HL-60/S4 (cell line): ENCODE measurements around the gene VPS39.
"Not testable (repeated sequence)": the region's sequence is repeated elsewhere in the genome, so short reads cannot be mapped to it uniquely, and the experiment has no call there.

Source experiments
- in situ Hi-C: fragments of 300-500 bp; cut with MboI; formaldehyde crosslinking; loops from 2 replicates; pipeline ENCODE4 v1.14.3; 2022; ENCODE audit warnings: low sequenced_read_pairs

VPS39 gene

GRCh38 chr15:42207674-42208579 is at the start of gene VPS39:
Gene VPS39, minus strand, starts transcription at chr15:42208304. Its CDS starts 151 bp downstream, at chr15:42208153.
- in situ Hi-C loops: no loop called here

GRCh38 chr15:42253300-42253699 is 45.2 kb upstream of the VPS39 start:
- in situ Hi-C loops: no loop called here

DNA sequence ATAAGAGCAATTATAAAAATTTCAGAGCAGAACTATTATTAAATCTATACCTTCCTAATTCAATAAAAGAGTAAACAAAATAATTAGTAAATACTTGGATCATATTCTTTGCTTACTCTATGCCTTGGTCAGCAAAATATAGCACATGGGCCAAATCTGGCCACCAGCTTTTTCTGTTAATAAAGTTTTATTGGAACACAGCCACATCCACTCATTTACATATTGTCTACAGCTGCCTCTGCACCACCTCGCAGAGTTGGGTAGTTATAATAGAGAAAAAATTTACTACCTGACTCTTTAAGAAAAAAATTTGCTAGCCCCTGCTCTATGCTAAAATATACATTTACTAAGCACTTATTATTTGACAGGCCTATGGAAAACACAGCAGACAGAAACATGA is 32.7 kb upstream of the VPS39 start:
- in situ Hi-C loops: no loop called here

DNA sequence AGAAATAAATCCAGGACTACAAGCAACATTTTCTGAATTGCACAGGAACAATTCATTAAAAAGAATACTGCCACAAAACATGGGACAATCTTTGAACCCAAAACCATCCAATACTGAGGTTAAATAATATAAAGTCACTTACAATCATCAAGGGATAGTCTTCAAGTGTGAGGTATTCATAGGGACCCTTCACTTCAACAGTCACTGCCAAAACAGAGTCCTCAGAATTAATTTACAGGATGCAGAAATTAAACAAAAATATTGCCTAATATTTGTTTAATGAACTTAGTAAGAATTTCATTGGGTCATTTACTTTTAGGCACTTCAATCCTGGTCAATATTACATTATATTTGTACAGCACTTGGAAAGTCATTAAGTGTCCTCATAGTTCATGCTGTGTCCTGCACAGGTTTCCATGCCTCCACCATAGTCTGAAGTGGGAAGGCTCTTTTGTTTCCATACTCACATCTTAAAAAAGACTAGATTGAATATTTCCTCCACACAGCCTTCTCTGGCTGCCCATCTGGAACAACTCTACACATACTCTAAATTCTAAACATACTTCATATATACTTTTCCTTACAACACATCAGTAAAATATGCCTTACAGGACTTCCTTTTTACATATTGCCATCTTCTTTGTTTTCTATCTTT is 31.6 kb upstream of the VPS39 start:
- in situ Hi-C loops: no loop called here

GRCh38 chr15:42233107-42233506 is 25.0 kb upstream of the VPS39 start:
- in situ Hi-C loops: no loop called here

GRCh38 chr15:42232606-42233005 is 24.5 kb upstream of the VPS39 start:
- in situ Hi-C loops: no loop called here

DNA sequence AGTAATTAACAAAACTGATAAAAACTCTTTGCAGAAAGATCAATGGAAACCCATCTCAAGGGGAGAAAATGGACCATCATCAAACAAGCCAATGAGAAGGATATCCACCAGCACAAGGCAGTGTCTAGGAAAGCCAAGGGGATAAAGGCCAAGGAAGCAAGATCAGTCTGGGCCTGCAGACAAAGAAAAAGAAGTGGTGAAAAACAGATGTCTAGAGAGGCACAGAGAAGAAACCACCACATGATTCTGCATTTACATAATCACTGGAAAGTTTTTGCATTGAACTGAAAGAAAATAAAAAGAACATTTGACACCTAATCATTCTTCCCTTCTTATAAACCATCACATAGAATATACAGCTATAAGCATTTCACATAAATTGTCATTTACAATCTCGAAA is 23.0 kb upstream of the VPS39 start:
- in situ Hi-C loops: no loop called here

GRCh38 chr15:42228981-42229380 is 20.9 kb upstream of the VPS39 start:
- in situ Hi-C loops: not testable (repeated sequence)

DNA sequence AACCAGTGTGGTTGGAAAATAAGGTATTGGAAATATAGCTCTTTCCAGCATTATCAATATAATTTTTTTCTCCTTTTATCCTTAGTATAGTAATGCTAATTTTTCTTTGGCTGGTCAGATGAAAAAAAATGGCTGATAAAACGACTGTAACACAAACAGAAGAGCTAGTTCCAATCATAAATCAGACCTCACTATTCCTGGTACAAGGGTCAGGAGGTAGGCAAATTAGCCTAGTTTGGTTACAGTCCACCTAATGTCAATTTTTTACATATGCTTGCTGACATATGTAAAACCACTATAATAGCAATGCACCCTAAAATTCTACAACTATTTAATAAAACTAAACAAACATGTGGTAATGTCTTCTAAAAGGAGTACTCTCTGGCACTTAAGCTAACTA is 19.9 kb upstream of the VPS39 start:
- in situ Hi-C loops: no loop called here

GRCh38 chr15:42226648-42227047 is 18.5 kb upstream of the VPS39 start:
- in situ Hi-C loops: no loop called here

- in situ Hi-C loops: no loop called here
Observed at GRCh38 chr15:42220216-42220615, 12.1 kb upstream of the VPS39 start.

DNA sequence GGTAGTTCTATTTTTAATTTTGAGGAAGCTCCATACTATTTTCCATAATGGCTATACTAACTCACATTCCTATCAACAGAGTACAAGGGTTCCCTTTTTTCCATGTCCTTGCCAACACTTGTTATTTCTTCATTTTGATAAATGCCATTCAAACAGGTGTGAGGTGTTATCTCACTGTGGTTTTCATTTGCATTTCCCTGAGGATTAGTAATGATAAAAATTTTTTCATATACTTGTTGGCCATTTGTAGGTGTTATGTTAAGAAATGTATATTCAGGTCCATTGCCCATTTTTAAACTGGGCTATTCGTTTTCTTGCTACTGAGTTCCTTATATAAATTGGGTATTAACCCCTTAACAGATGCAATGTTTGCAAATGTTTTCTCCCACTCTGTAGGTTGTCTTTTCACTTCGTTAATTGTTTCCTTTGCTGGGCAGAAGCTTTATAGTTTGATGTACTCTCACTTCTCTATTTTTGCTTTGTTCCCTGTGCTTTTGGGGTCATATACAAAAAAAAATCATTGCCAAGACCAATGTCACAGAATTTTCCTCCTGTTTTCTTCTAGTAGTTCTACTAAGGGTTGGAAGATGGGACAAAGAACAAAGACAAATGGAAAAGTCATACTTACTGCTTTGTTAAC is 11.0 kb upstream of the VPS39 start:
- in situ Hi-C loops: no loop called here

GRCh38 chr15:42217568-42217967 is 9.5 kb upstream of the VPS39 start:
- in situ Hi-C loops: no loop called here

- in situ Hi-C loops: no loop called here
Observed at GRCh38 chr15:42215913-42216829, 8.1 kb upstream of the VPS39 start.

GRCh38 chr15:42214600-42214999 is 6.5 kb upstream of the VPS39 start:
- in situ Hi-C loops: no loop called here

DNA sequence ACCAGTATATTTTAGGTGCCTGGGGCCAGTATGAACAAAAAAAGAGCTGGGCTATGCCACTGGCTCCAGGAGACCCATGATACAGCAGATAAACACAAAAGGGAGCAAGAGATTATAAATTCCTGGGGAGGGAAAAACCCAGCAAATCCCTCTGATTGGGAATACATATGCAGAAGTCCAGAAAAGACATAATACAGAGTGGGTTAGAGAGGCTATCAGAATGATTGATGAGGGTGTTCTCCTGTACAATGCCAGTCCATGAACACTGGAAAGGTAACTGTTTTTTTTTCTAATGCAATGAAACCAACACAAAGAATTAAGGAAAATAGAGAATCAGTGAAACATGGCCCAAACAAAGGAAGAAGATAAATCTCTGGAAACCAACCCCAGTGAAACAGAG is 5.4 kb upstream of the VPS39 start:
- in situ Hi-C loops: no loop called here

DNA sequence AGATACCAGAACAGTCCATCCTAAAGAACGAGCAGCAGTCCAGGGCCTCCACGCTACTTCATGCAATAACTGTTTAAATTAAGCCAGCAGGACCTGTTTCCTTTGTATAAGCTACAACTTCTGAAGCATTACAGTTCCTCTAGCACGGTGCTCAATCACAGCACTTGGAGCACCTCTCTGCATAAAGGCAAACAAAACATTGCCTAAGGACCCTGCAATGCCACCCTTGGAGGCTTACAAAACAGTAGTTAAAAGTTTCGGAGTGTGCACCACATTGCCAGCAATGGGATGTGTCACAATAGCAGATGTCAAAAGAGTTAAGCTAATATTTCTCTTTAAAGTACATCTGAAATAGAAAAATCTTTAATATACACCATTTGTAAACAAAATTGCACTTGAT is 2.6 kb upstream of the VPS39 start:
- in situ Hi-C loops: no loop called here

GRCh38 chr15:42206406-42206805 is 1.7 kb downstream of the VPS39 start:
- in situ Hi-C loops: no loop called here

DNA sequence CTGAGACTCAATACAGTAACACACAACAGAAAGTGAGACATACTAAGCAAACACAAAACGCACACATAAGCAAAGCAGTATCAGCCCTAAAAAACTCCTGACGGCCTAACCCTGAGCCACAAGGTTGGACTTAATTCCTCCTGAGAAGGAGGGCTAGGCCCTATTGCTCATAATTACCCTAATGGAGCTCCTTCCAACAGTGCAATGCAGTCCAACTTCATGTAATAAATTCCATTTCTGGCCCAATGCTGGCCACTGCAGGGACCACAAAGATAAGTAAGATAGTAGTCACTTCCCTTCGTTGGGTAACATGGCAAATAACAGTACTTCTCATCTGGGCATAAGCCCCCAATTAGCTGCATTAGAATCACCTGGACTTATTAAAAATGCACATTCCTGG is 4.2 kb downstream of the VPS39 start:
- in situ Hi-C loops: no loop called here

DNA sequence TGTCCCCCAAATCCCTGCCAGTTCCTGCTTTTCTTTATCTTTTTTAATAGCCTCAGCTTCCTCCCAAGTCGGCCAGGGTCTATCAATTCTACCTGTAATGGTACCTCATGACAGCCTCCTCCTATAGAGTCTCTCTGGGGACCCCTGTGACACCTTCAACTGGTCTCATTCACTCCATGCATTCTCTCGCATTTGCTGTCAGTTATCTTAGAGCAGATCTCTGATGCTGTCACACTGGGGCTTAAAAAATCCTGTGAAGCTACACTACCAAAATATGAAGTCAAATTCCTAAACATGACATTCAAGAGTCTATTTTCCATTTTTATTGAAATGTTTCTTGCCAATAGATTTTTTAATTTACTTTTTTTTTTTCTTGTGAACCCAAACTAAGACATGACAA is 5.5 kb downstream of the VPS39 start:
- in situ Hi-C loops: no loop called here

- in situ Hi-C loops: no loop called here
Observed at GRCh38 chr15:42201801-42202200, 6.3 kb downstream of the VPS39 start.
